ENCODE data around the gene ZSCAN18. TPM values are rescaled to one million over a fixed set of nuclear protein-coding genes. Genes with fewer than 3 reads are reported as not detected.

ZSCAN18 gene
- total RNA-seq, 1 experiment from 2014 or later = 20.1 TPM

DNA sequence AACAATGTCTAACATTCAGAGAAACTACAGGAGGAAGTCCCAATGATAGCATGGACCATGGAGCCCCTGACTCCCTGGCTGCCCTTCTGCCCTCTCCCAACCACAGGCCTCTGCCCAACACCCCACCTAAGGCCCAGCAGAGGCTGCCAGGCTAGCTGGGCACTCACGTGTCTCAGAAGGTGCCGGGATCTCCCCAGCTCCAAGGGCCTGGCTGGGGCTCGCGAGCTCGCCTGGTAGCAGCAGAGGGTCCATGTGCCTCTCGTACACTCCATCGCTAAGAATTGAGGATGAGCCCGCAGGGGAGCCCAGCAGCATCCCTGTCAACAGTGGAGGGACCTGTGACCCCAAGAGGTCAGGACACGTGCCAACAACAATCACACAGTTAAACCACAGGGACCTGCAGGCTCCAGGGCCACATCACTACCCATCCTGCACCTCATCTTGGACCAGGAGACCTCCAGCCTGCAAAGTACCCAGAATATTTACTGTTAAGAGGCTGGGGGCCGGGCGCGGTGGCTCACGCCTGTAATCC lies 9.4 kb downstream of the ZSCAN18 start:
- no peak for DNase-seq (ENCODE audit: extremely low read depth, low read depth)

DNA sequence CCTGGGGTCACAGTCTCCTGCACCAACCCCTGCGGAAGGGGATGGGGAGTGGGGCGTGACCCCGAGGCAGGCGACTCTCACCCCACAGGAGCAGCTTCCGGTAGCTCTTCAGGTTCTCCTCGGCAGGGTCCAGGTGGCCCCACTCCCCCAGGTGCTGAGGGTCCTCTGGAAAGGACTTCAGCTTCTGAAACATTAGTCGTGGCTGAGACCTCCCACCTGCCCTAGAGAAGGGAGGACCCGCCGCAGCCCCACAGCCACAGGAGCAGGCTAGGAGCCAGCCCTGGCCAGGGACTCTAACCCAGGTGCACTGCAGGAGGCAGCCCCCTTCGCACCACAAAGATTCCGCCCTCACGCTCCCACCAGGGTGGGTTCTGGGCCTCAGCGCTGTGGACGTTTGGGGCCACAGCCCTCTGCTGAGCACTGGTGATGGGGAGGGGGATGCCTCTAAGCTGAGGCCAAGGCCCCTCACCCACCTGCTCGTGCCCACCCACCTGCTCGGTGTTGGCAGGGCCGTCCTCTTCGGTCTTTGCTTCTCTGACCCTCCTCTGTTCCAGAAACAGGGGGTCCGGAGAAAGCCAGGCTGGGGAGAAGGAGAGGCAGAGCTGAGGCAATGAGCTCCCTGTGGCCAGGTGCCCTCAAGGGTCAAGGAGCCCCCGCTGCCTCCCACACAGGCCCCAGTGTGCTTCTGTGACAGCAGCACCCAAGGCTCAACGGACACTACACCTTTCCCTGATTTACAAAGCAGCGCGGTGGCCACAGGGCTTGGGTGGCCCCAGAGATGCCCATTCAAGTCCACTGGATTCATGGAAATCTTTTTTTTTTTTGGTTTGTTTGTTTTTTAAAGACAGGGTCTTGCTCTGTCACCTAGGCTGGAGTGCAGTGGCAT lies 11.0 kb downstream of the ZSCAN18 start:
- no peak for DNase-seq (ENCODE audit: extremely low read depth, low read depth)

DNA sequence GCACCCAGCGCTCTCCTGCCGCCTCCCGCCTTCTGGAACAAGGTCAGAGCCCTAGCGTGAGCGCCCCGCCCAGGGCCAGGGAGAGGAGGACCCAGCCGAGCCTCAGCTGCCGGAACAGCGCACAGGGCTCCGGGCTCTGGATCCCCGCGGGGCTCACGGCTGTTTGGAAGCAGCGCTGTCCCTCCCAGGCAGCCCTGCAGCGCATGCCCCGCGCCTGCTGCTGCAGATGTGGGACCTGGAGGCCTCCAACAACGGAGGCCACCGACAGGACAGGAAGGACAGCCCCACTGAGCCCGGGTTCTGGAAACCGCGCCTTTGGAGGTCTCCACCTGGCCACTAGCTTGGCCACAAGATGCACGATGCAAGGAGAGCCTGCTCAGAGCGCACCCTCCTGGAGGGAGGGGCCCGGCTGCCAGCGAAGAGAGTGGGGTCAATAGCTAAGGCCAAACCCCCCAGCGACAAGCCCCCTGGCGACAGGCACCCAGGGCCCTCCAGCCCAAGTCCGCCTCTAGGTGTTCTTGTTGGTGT lies 12.6 kb downstream of the ZSCAN18 start:
- no peak for DNase-seq (ENCODE audit: extremely low read depth, low read depth)

DNA sequence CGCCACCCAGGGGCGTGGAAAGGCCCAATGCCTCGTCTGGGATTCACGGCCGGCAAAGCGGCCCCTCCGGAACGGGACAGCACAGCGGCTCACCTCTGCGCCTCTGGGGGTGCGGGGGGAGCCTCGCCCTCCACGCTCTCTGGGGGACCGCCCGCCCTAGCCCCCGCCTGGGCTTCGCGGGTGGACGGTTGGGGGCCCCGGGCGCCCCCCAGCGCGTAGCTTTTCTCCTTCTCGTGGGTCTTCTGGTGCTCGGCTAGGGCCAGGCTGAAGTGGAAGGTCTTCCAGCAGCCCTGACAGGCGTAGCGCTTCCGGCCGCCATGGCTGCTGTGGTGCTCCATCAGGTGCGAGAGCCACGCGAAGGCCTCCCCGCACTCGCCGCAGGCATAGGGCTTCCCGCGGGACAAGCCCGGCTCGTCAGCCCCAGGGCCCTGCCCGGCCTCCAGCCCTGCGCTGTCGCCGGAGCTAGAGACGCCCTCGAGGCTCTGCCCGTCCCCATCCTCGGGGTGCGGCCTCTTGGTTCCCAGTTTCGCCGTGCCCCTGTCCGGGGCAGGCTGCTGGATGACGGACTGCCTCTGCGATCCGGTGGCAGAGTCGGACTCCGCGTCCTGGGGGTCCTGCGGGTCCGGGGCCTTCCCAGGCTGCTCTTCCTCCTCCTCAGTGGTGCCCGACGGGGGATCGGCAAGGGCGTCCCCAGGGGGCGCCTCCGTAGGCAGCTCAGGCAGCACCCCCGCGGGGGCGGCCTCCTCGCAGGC lies 13.3 kb downstream of the ZSCAN18 start:
- DNase-seq (ENCODE audit: extremely low read depth, low read depth) = no peak

DNA sequence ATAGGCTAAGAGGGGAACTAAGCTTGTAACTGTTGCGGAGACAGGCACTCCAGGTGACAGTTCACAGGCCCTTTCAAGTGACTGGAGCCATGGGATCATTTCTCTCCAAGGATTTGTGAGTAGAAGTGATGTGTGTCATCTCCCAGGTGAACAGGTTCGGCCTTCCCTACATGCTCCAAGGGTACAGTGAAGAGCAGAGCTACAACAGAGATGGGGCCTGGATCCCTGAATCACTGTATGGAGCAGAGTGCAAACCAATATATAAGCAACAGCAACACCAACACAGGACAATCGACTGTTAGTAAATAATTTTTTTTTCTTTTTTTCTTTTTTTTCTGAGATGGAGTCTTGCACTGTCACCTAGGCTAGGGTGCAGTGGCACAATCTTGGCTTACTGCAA lies 15.0 kb downstream of the ZSCAN18 start:
- DNase-seq (ENCODE audit: extremely low read depth, low read depth) = no peak

DNA sequence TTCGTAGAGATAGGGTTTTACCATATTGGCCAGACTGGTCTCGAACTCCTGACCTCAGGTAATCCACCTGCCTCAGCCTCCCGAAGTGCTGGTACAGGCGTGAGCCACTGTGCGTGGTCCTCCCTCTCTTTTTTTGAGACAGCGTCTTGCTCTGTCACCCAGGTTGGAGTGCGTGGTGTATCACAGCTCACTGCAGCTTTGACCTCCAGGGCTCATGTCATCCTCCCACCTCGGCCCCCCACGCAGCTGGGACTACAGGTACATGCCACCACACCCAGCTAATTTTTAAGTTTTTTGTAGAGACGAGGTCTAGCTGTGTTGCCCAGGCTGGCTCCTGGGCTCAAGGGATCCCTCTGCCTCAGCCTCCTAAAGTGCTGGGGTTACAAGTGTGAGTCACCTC lies 18.2 kb downstream of the ZSCAN18 start:
- DNase-seq (ENCODE audit: extremely low read depth, low read depth) = no peak

DNA sequence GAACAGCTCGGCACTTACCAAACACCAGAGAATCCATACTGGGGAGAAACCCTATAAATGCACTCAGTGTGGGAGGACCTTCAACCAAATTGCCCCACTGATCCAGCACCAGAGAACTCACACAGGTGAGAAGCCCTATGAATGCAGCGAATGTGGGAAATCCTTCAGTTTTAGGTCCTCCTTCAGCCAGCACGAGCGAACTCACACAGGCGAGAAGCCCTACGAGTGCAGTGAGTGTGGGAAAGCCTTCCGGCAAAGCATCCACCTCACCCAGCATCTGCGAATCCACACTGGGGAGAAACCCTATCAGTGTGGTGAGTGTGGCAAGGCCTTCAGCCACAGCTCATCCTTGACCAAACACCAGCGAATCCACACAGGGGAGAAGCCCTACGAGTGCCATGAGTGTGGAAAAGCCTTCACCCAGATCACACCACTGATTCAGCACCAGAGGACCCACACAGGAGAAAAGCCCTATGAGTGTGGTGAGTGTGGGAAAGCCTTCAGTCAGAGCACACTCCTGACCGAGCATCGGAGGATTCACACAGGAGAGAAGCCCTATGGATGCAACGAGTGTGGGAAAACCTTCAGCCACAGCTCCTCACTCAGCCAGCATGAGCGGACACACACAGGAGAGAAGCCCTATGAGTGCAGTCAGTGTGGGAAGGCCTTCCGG lies 30.7 kb downstream of the ZSCAN18 start:
- no peak for DNase-seq (ENCODE audit: extremely low read depth, low read depth)

DNA sequence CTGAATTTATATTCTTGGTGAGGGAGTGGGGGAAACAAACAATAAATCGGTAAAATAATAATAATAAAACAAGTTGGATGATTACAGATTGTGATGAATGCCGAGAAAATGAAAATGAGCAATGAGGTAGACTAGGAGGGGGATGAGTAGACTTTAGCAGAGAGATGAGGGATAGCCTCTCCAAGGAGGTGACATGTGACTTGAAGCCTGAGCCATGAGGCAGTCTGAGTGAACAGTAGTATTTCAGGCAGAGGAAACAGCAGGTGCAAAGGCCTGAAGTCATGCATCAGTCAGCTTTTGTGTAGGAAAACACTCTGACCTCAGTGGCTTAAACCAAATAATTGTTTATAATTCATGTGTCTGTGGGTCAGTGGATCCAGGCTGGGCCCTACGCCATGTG lies 34.3 kb downstream of the ZSCAN18 start:
- DNase-seq (ENCODE audit: extremely low read depth, low read depth) = no peak

DNA sequence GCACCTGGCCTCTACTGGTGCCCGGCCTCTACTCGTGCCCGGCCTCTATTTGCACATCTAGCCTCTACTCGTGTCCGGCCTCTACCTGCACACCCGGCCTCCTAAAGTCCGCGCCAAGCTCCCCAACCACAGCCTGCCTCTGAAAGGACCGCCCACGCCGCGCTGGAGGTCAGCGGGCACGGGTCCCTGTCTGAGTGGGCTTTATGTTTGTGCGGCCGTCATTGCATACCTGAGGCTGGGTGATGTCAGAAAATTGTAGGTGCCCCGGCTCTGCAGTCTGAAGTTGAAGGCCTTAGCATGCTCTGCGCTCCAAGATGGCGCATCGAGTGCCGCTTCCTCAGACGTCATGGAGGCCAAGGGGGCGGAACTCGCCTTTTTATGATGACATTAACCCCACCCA lies 37.8 kb downstream of the ZSCAN18 start:
- no peak for DNase-seq (ENCODE audit: extremely low read depth, low read depth)

DNA sequence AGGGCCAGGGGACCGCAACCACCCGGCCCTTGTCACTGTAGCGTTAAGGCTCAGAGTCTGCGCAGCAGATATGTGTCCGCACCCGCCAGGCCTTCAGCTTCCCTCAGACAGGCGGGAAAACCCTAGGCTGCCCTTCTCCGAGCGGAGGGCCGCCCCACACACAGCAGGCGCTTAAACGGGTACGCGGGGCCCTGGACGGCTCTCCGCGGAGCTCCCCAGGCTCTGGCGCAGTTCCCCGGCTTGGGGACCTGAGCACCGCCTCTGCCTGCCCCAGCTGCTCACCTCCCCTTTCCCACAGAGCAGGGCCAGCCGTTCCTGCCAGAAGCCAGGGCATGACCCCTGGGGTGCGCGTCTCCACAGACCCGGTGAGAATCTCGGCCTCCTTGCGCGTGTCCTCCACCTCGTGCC lies 38.4 kb downstream of the ZSCAN18 start:
- DNase-seq (ENCODE audit: extremely low read depth, low read depth) = no peak

DNA sequence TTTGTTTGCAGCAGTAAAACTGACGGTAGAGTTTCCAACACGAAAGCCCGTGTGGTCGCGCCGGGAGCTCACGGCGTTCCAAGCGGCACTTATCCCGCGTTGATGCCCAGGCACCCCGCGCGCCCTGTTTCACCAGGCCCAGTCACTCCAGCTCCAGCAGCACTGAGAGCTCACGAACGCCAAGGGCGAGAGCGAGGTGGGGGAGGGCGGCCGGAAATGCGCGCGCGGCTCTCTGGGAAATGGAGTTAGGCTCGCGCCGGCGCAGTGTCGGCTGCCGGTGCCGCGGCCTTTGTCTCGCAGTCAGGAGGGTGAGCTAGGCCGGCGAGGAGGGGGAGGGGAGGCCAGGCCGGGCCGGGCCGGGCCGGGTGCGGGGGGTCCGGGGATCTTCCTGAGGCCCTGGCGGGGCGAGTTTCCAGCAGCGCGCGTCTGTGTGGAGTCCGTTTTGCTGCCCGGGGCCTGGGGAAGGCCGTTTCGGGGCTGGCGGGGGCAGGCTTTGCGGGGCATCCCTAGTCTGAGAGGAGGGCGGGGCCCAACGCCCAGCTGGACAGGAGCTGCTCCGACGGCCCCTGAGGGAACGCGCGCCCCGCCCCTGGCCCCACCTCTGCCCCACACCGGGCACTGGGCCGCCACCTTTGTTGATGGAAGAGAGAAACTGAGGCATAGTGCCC lies 38.9 kb downstream of the ZSCAN18 start, which contains the start of gene ZNF135:
TSS of gene ZNF135 (plus strand) at position 280 of the 668 bp plus-strand sequence. CDS start 721 bp downstream, outside the sequence.
- DNase-seq (ENCODE audit: extremely low read depth, low read depth) = peak; percentile 24

DNA sequence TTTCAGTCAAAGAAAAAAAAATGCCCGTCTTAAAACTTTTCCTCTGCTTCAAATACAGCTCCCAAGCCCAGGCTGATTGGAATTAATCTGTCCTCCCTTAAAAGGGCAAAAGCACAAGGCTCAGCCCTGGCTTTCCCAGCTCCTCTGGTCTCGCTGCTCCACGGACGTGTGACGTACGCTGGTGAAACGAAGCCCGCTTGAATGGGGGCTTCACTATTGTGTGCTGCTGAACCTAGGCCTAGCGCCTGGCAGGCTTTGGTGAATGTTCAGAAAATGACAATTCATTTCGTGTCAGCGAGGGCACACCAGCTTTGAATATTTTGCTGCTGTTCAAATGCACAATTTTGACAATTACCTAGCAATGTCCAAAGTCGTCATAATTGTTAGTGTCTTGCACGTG lies 39.6 kb downstream of the ZSCAN18 start:
- no peak for DNase-seq (ENCODE audit: extremely low read depth, low read depth)

DNA sequence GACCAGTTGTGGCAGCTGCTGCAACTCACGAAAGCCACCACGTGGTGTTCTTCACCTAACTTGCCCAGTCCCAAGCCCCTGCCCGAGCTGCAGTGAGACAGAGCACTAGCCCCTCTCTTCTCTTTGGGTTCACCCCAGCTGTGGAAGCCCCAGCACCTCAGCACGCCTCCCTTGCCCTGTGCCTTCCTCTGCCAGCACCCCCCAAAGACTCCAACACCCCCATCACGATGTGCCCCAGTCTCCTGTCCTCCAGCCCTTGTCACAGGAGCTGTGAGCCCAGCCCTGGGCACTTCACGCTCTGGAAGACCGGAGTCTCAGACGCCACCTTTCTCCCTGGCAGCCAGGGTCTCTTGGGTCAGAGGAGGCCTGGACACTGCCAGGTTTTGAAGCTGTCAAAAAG lies 41.2 kb downstream of the ZSCAN18 start:
- no peak for DNase-seq (ENCODE audit: extremely low read depth, low read depth)

DNA sequence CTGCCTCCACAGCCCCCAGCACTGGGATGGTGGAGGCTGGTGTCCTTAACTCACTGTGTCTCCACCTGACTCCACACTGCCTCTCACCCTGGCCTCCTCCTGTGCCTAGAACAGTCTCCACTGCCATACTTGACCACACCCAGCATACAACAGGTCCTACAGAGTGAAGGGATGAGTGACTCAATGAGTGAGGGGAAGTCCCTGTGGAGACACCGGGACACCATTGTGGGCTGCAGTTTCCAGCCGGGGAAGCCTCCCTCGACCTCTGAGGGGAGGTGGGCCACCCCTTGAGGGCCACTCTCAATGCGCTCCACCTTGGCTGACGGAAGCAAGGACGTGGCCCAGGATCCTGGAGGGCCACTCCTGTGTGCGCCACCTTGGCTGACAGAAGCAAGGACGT lies 41.8 kb downstream of the ZSCAN18 start:
- DNase-seq (ENCODE audit: extremely low read depth, low read depth) = no peak

DNA sequence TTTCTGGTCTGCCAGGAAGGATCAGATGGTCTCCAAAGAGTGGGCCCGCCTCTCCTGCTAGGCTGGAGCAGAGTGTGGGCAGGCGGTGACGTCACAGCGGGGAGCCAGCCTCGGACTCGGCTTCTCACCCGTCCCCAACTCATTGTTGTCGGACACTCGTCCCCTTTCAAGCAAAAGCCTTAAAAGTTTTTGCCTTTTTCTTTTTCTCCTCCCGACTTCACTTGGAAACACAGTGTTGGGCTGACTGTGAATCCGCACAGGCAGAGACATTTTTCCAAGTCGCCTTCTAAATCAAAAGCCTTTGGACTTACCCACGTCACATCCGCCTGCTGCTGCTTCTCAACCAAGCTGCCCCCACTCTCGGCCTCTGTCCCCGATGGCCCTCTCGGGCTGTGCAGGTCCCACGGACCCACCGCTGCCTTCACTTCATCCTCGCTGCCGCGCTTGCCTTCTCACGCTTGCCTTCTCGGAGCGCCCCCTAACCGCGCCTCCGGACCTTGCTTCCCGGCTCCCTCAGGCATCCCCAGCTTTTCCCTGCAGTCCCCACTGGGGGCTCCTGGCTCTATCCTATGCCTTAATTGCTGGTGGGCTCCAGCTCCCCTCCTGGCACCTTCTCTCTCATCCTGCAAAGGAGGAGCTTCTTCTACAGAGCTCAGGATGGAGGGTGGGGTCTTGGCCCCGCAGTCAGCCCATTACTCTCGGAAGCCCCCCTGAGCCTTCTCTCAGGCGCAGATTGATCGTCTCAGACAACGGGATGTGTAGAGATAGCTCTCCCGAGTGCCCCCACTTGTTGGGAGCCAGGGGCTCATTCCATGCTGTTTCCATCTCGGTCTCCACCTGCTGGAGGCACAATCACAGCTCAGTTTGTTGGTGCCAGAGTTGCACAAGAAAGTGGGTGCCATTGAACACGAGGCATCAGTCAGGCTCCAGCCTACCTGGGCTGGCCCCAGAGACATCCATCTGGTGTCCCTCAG lies 42.8 kb downstream of the ZSCAN18 start:
- no peak for DNase-seq (ENCODE audit: extremely low read depth, low read depth)

DNA sequence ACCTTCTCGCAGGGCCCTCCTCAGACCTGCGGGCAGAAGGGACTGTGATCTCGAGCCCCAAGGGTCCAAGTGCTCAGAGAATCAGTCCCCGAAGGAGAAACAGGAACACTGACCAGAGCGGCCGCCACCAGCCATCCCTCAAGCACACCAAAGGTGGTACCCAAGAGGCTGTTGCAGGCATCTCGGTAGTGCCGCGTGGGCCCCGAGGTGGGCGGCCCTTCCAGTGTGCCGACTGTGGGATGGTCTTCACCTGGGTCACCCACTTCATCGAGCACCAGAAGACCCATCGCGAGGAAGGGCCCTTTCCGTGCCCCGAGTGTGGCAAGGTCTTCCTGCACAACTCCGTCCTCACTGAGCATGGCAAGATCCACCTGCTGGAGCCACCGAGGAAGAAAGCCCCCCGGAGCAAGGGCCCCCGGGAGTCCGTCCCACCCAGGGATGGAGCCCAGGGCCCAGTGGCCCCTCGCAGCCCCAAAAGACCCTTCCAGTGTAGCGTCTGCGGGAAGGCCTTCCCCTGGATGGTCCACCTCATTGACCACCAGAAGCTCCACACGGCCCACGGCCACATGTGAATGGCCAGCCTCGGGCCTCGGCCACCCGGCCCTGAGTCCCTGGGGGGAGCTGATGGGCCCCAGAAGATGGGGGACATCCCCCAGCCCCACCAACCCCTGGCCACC lies 44.4 kb downstream of the ZSCAN18 start:
- no peak for DNase-seq (ENCODE audit: extremely low read depth, low read depth)

DNA sequence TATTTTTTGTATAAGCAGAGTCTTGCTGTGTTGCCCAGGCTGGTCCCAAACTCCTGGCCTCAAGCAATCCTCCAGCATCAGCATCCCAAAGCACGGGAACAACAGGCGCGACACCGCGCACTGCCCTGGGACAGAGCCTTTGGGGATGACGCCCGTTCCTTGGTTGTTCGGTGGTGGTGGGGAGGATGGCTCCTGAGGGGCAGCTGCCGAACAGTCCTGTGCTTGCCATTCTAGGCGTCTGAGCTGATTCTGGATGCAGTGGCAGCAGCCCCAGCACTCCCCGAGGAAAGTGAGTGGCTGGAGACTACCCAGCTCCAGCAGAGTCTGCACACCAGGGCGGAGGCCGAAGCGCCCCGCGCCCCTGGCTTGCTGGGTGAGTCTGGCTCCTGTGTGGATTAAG lies 45.8 kb downstream of the ZSCAN18 start:
- no peak for DNase-seq (ENCODE audit: extremely low read depth, low read depth)

DNA sequence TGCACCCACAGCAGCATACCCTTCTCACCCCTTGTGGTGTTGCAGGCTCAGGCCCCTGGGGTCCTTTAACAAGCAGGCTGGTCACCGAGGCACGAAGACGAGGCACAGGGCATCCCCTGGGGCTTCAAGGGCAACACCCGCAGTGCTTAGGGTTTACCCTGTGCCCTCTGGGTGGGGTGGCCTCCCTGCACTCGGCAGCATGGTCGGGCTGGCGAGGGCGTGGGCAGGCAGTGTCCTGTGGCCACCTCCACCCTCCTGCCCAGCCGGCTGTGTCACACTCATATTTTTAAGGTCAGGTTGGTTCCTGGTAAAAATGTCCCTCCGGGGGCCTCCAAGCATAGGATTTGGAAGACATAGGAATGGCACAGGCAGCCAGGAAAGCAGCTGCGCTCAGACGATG lies 50.4 kb downstream of the ZSCAN18 start:
- DNase-seq (ENCODE audit: extremely low read depth, low read depth) = no peak

DNA sequence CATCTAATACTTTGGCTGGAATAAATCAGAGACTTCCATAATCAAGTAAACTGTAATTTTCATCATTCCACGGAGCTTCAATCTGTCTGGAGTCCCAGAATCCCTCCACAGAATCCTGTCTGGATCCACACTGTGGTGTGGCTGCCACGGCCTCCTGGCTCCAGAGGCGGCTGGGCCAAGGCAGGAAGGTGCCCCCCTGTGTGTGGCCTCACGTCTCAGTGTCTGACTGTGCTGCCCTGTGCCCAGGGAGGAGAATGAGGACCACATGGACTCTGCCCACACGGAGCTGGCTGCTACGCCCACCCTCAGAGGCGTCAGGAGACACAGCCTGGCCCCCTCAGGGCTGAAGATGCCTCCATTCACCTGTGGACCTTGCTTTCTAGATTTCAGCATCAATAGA lies 51.2 kb downstream of the ZSCAN18 start:
- DNase-seq (ENCODE audit: extremely low read depth, low read depth) = no peak
